Keratinocyte (primary cell): ENCODE measurements around the gene TIPRL. TPM values are rescaled to one million over a fixed set of nuclear protein-coding genes. Genes with fewer than 3 reads are reported as not detected.

ENCODE experiments used
- DNase-seq: peaks from one replicate; pipeline ENCODE4 v3.0.0-alpha.2; 2011; ENCODE audit warnings: low read depth, missing footprints, low spot score
- FAIRE-seq: peaks from 2 replicates; lab custom pipeline; 2011; peaks lifted over from hg19 to GRCh38; lab: Jason Lieb, UNC
- H2AFZ ChIP-seq: 2 replicates; pipeline ENCODE4 v1.6.0; 2012; ENCODE audit warnings: low read length, control low read depth, inconsistent platforms; ENCODE audit not compliant: control insufficient read depth
- H3K27ac ChIP-seq: 2 replicates; pipeline ENCODE4 v1.5.1; 2011; ENCODE audit warnings: low read length; ENCODE audit not compliant: control insufficient read depth, insufficient read depth
- H3K27me3 ChIP-seq: 3 replicates; pipeline ENCODE4 v1.6.0; 2011; ENCODE audit warnings: low read length; ENCODE audit not compliant: control insufficient read depth, insufficient read depth; ENCODE audit errors: extremely low read depth
- H3K36me3 ChIP-seq, 2 experiments: 2 replicates in 1 of 2; 3 replicates in 1 of 2; pipeline ENCODE4 v1.5.1; 2011; ENCODE audit warnings: low read length in 2 of 2, mild to moderate bottlenecking in 1 of 2; ENCODE audit not compliant: control insufficient read depth in 2 of 2, insufficient read depth in 2 of 2; ENCODE audit errors: extremely low read depth in 1 of 2
- H3K4me1 ChIP-seq: 3 replicates; pipeline ENCODE4 v1.5.1; 2011; ENCODE audit warnings: low read length; ENCODE audit not compliant: control insufficient read depth, insufficient read depth; ENCODE audit errors: extremely low read depth
- H3K4me2 ChIP-seq: 3 replicates; pipeline ENCODE4 v1.6.0; 2011; ENCODE audit warnings: low read depth, low read length; ENCODE audit not compliant: control insufficient read depth, insufficient read depth; ENCODE audit errors: extremely low read depth
- H3K4me3 ChIP-seq, 3 experiments: fragments of 200-600 bp in 1 of 3; sonication (generic) in 1 of 3; 2 replicates in 2 of 3; 3 replicates in 1 of 3; pipeline ENCODE4 v1.5.1; 2011 to 2016; ENCODE audit warnings: low read length in 3 of 3, mild to moderate bottlenecking in 3 of 3, control low read depth in 2 of 3, inconsistent platforms in 1 of 3, low read depth in 1 of 3, mixed read lengths in 1 of 3, mixed run types in 1 of 3, moderate library complexity in 1 of 3; ENCODE audit not compliant: control insufficient read depth in 2 of 3, insufficient read depth in 2 of 3; ENCODE audit errors: extremely low read depth in 1 of 3
- H3K79me2 ChIP-seq: 2 replicates; pipeline ENCODE4 v1.6.0; 2012; ENCODE audit warnings: low read length; ENCODE audit not compliant: control insufficient read depth, insufficient read depth
- H3K9ac ChIP-seq: 3 replicates; pipeline ENCODE4 v1.6.0; 2011; ENCODE audit warnings: low read length; ENCODE audit not compliant: control insufficient read depth, insufficient read depth; ENCODE audit errors: extremely low read depth
- H3K9me1 ChIP-seq: 3 replicates; pipeline ENCODE4 v1.6.0; 2011; ENCODE audit warnings: low read length; ENCODE audit not compliant: control insufficient read depth, insufficient read depth; ENCODE audit errors: extremely low read depth
- H3K9me3 ChIP-seq: 2 replicates; pipeline ENCODE4 v1.5.1; 2012; ENCODE audit warnings: low read depth, low read length; ENCODE audit not compliant: control insufficient read depth
- H4K20me1 ChIP-seq: 3 replicates; pipeline ENCODE4 v1.6.0; 2011; ENCODE audit warnings: low read length; ENCODE audit not compliant: control insufficient read depth, insufficient read depth; ENCODE audit errors: extremely low read depth
- EZH2 ChIP-seq: IDR thresholded peaks from one replicate; pipeline ENCODE4 v1.6.1; 2012; ENCODE audit warnings: inconsistent platforms, mild to moderate bottlenecking, low read length, moderate library complexity
- dilution Hi-C: fragments of 300-500 bp; cut with MboI; formaldehyde crosslinking; loops from one replicate; pipeline ENCODE4 v1.7.0; 2020; ENCODE audit warnings: low sequenced_read_pairs; ENCODE audit not compliant: extremely low pct_ligation_motif_present
- polyA plus RNA-seq, 5 experiments: library from polyadenylated mRNA; depleted of rRNA in 3 of 5; stranded (reverse) in 3 of 5; stranded (forward) in 1 of 5; unstranded in 1 of 5; fragments of >200 nt; gene quantifications; 1 replicate in 1 of 5; 2 replicates in 3 of 5; 3 replicates in 1 of 5; pipeline versions ENCODE4 v1.2.1 to v1.2.3, GENCODE V29; 2011 to 2012; ENCODE audit warnings: missing spikeins in 2 of 5, low read depth in 1 of 5, low replicate concordance in 1 of 5
- TF ChIP-seq, protein P1 (sequence below), 3 experiments: IDR thresholded peaks in 1 of 3; conservative IDR thresholded peaks in 1 of 3; optimal IDR thresholded peaks in 1 of 3; 2 replicates in 2 of 3; 3 replicates in 1 of 3; pipeline versions ENCODE3 to v1.5.1; 2011; ENCODE audit warnings: low read length in 3 of 3, mild to moderate bottlenecking in 3 of 3, moderate library complexity in 2 of 3, control low read depth in 1 of 3, inconsistent platforms in 1 of 3; ENCODE audit not compliant: insufficient read depth in 2 of 3; ENCODE audit errors: extremely low read depth in 1 of 3

Gene TIPRL
- polyA plus RNA-seq, 1 donor (not counting 4 experiments of a cell fraction or from before 2014, with no cell fraction given), result 62.5 TPM

DNA sequence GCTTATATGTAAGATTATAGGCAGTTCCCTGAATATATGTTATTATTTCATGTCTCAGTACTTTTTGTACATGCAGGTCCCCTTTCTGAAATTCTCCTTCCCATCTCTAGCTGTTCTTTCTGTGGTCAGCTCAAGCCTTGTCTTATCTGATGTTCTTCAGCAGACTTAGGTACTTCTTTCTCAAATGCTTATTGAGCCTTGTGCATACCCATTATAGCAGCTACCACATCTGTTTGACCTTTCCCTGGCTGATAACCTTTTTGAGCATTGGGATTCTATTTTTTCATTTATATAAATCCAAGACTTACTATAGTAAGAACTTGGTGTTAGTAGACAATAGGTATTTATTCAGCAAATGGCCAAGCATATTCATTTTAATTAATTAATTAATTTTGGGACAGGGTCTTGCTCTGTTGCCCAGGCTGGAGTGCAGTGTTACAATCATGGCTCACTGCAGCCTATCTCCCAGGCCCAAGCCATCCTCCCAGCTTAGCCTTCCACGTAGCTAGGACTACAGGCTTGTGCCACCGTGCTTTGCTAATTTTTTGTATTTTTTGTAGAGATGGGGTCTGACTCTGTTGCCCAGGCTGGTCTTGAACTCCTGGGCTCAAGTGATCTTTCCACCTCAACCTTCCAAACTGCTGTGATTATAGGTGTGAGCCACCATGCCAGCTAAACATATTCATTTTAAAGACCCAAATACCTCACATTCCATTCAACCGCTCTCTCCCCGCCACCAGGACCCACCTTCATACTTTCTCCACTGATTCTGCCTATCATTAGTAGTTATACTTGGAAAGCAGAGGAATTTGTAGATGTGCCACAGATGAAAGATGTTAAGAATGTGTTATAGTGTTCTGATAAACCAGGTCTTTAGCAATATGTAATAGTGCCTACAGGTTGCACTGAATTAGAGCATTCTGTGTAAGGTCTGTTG lies 16.7 kb downstream of the TIPRL start:
- no peak for DNase-seq
- TF ChIP-seq, protein P1, sequence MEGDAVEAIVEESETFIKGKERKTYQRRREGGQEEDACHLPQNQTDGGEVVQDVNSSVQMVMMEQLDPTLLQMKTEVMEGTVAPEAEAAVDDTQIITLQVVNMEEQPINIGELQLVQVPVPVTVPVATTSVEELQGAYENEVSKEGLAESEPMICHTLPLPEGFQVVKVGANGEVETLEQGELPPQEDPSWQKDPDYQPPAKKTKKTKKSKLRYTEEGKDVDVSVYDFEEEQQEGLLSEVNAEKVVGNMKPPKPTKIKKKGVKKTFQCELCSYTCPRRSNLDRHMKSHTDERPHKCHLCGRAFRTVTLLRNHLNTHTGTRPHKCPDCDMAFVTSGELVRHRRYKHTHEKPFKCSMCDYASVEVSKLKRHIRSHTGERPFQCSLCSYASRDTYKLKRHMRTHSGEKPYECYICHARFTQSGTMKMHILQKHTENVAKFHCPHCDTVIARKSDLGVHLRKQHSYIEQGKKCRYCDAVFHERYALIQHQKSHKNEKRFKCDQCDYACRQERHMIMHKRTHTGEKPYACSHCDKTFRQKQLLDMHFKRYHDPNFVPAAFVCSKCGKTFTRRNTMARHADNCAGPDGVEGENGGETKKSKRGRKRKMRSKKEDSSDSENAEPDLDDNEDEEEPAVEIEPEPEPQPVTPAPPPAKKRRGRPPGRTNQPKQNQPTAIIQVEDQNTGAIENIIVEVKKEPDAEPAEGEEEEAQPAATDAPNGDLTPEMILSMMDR (optimal IDR thresholded peaks at IDR 0.05 in 1 of 3, IDR thresholded peaks at IDR 0.05 in 1 of 3, conservative IDR thresholded peaks at IDR 0.05 in 1 of 3; ENCODE audit: extremely low read depth in 1 of 3, insufficient read depth in 2 of 3, low read length in 3 of 3), result no peak
- TF ChIP-seq EZH2, result no peak
- Histone ChIP-seq H3K27me3 (no peaks in the 10 kb centered on the region), H4K20me1 (no peaks in the 10 kb centered on the region), H3K79me2 (no peaks in the 10 kb centered on the region), H2AFZ (no peak overlapping the region), H3K9ac (no peak overlapping the region), H3K4me1 (no peaks in the 10 kb centered on the region), H3K9me3 (no peaks in the 10 kb centered on the region), H3K4me3 (no peak overlapping the region), H3K27ac (no peak overlapping the region), H3K36me3 (peaks cover 6 to 11% of the 10 kb centered on the region in 2 experiments), H3K9me1 (no peaks in the 10 kb centered on the region), H3K4me2 (no peak overlapping the region)
- FAIRE-seq, result no peak
- dilution Hi-C loops, result no loop called here

DNA sequence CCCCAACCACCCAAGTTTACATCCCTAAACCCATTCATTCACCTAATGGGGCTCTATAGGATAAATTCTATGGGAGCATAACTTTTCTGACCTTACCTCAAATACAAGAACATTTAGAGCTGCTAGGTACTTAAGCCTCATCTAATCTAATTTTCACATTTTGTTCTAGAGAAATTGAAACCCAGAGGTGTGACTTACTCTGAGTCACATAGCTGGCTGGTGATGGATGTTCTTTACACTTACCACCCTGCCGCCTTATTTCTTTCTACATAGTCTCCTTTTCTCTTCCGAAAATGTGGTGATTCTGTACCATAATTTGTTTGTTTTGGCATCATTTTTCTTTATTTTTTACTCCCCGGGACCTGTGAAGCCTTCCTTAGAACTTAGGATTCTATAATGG lies 20.3 kb downstream of the TIPRL start:
- Histone ChIP-seq H3K9me3 (no peaks in the 10 kb centered on the region), H3K27ac (no peak overlapping the region), H4K20me1 (no peaks in the 10 kb centered on the region), H2AFZ (no peak overlapping the region), H3K9ac (no peak overlapping the region), H3K9me1 (no peaks in the 10 kb centered on the region), H3K36me3 (peaks cover 3 to 8% of the 10 kb centered on the region in 2 experiments), H3K79me2 (no peaks in the 10 kb centered on the region), H3K4me1 (no peaks in the 10 kb centered on the region), H3K27me3 (no peaks in the 10 kb centered on the region), H3K4me2 (no peak overlapping the region), H3K4me3 (no peak overlapping the region)
- no peak for FAIRE-seq
- TF ChIP-seq EZH2, result no peak
- TF ChIP-seq, protein P1 (optimal IDR thresholded peaks at IDR 0.05 in 1 of 3, IDR thresholded peaks at IDR 0.05 in 1 of 3, conservative IDR thresholded peaks at IDR 0.05 in 1 of 3; ENCODE audit: extremely low read depth in 1 of 3, insufficient read depth in 2 of 3, low read length in 3 of 3), result no peak
- dilution Hi-C loops, result no loop called here
- no peak for DNase-seq
